GM18951 (cell line): Measurements from ENCODE around the gene SNRNP35.
"Not testable (repeated sequence)": the region's sequence is repeated elsewhere in the genome, so short reads cannot be mapped to it uniquely, and the experiment has no call there.

Source experiments
- POLR2A ChIP-seq: IDR thresholded peaks from 4 replicates; pipeline ENCODE4 v1.6.1; 2011; ENCODE audit warnings: mild to moderate bottlenecking; ENCODE audit not compliant: insufficient read length, insufficient read depth; ENCODE audit errors: extremely low read depth
- in situ Hi-C: fragments of 300-500 bp; cut with MboI; formaldehyde crosslinking; loops from one replicate; pipeline ENCODE4 v1.12.0; 2022; ENCODE audit warnings: low sequenced_read_pairs, mixed read lengths, inconsistent platforms; ENCODE audit not compliant: unreplicated experiment

SNRNP35 gene

DNA sequence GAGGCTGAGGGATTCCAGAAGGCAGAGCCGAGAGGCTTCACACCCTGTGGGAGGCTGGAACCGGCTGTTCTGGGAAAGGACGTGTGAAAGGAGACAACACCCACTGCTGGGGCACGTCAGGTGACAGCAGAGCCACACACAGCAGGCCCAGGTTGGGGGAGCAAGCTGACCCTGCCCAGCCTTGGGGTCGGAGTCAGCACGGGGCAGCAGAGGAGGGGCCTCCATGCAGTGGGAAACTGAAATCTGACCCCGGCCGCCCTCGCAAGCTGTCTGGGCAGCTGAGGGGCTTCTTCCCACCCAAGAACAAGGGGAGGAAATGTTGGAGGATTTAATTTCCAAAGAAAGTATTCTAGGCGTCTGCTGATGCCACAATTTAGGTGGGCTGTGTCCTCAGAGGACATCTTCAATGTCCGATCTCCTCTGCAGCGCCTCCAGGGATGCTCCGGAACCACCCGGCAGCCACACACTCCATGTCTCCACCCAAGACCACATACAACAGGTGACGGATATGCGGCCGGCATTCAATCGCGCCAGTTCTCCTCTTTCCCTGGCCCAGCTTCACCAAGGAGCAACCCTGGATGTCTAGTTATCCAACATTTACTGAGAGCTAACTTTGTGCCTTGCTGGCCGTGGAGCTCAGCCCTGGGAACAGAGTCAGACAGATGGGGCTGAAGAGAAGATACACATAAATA, 30.7 kb downstream of the SNRNP35 start:
- in situ Hi-C loops: no loop called here

GRCh38 chr12:123489580-123489979, 31.6 kb downstream of the SNRNP35 start:
- in situ Hi-C loops: no loop called here

More for the DNA sequence above, 30.7 kb downstream of the SNRNP35 start:
- no peak for TF ChIP-seq POLR2A

DNA sequence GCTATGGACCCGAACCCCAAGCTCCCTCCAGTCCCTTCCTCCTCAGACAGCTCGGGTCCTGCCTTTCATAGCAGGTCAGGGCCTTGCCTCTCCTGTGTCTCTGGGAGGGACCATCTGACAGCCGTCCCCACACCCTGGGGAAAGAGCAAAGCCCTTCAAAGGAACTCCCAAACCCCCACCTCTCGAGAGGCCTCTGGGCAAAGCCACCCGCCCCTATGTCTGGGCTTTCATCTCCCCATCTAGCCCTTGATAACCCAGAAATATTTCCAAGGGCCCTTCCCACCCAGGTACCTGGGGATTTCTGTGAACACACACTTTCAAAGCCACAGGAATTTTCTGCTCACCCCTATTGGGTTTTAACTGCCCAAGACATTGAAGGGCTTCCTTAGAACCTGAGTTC, 32.1 kb downstream of the SNRNP35 start:
- in situ Hi-C loops: no loop called here

More at GRCh38 chr12:123489580-123489979, 31.6 kb downstream of the SNRNP35 start:
- TF ChIP-seq POLR2A: no peak

DNA sequence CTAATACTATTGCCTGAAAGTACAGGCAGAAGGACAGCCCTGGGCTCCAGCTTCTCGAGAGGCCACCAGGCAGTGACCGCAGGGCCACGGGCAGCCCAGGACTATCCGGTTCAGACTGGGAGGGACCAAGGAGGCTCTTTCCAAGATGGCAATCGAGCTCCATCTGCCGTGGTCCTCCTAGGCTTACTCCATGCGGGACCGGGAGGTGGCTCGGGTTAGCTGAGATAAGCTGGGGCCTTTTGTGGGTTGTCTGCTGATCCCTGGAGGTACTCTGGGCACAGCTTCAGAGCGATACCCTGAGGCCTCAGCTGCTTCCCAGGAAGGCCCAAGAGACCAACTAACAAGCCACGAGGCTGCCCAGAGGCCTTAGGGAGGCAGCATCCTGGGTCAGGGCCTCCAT, 33.1 kb downstream of the SNRNP35 start:
- no peak for TF ChIP-seq POLR2A
- in situ Hi-C loops: no loop called here

More for the DNA sequence above, 32.1 kb downstream of the SNRNP35 start:
- no peak for TF ChIP-seq POLR2A

GRCh38 chr12:123491481-123491880, 33.5 kb downstream of the SNRNP35 start:
- no peak for TF ChIP-seq POLR2A

GRCh38 chr12:123492339-123493039, 34.5 kb downstream of the SNRNP35 start:
- in situ Hi-C loops: not testable (repeated sequence)

More at GRCh38 chr12:123491481-123491880, 33.5 kb downstream of the SNRNP35 start:
- in situ Hi-C loops: no loop called here

GRCh38 chr12:123494124-123494851, 36.3 kb downstream of the SNRNP35 start:
- TF ChIP-seq POLR2A: no peak
- in situ Hi-C loops: no loop called here

- in situ Hi-C loops: no loop called here
- TF ChIP-seq POLR2A: no peak
Observed at GRCh38 chr12:123497065-123497464, 39.1 kb downstream of the SNRNP35 start.

GRCh38 chr12:123498126-123498825, 40.3 kb downstream of the SNRNP35 start:
- no peak for TF ChIP-seq POLR2A
- in situ Hi-C loops: no loop called here

- no peak for TF ChIP-seq POLR2A
- in situ Hi-C loops: no loop called here
Observed at GRCh38 chr12:123499332-123499731, 41.4 kb downstream of the SNRNP35 start.

DNA sequence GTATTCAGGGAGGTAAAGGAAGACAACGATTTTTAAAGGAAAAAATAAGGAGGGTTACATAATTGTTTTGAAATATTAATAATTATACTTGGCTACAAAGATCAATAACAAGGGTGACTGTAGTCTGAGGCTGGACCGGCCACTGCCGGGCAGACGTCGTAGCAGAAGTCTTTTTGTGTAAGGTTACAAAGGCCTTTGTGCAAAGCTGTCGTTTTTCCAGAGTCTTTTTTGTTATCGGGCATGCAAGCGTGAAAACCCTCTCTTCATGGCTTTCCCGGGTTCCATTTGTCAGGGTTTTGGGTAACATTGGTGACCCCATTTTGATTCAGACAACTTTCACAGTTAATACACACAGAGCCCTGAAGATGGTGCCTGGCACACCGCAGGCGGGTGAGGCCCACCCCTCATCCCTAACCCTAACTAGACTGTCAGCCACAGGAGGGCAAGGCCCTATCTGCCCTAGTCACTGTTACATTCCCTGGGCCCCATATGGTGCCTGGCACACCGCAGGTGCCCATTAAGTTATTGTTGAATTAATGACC, 44.3 kb downstream of the SNRNP35 start:
- in situ Hi-C loops: no loop called here
- no peak for TF ChIP-seq POLR2A

GRCh38 chr12:123506059-123506842, 48.3 kb downstream of the SNRNP35 start:
- in situ Hi-C loops: no loop called here
- TF ChIP-seq POLR2A: no peak
